A673 (cell line): Measurements from ENCODE around the gene TRMT61A. TPM values are rescaled to one million over a fixed set of nuclear protein-coding genes. Genes with fewer than 3 reads are reported as not detected.

Source experiments
- BruUV-seq: library from RNA; stranded (reverse); fragments of 400-500 nt; replicated peaks from 2 replicates; lab custom pipeline; 2021; lab: Mats Ljungman, UMichigan
- CTCF ChIA-PET: fragments of 300-600 bp; sonication (Branson Sonifier 250); formaldehyde crosslinking; loops from one replicate; lab custom pipeline; 2022; ENCODE audit warnings: antibody characterized with exemption; lab: Charles Lee
- POLR2A ChIA-PET: fragments of 300-600 bp; sonication (Branson Sonifier 250); formaldehyde crosslinking; loops from one replicate; lab custom pipeline; 2022; ENCODE audit warnings: antibody characterized with exemption; ENCODE audit not compliant: low non-redundant PET; lab: Charles Lee
- DNase-seq: peaks from one replicate; pipeline ENCODE4 v3.0.0-alpha.2; 2015; ENCODE audit warnings: low spot score
- H3K27ac ChIP-seq: fragments of 200-600 bp; sonication (generic); 2 replicates; pipeline ENCODE4 v1.5.1; 2016; ENCODE audit warnings: mixed run types, low read depth, mild to moderate bottlenecking, mixed read lengths, antibody characterized with exemption, low read length; ENCODE audit not compliant: poor library complexity, severe bottlenecking
- H3K27me3 ChIP-seq: fragments of 200-600 bp; sonication (generic); replicated peaks from 2 replicates; pipeline ENCODE4 v1.6.1; 2017; ENCODE audit warnings: mixed run types, low read depth, mild to moderate bottlenecking, mixed read lengths, antibody characterized with exemption, low read length; ENCODE audit not compliant: insufficient read depth, poor library complexity
- H3K36me3 ChIP-seq: fragments of 200-600 bp; sonication (generic); 2 replicates; pipeline ENCODE4 v1.6.1; 2016; ENCODE audit warnings: mixed run types, mild to moderate bottlenecking, mixed read lengths, antibody characterized with exemption, low read length; ENCODE audit not compliant: insufficient read depth, poor library complexity, severe bottlenecking
- H3K4me1 ChIP-seq: fragments of 200-600 bp; sonication (generic); 2 replicates; pipeline ENCODE4 v1.6.1; 2017; ENCODE audit warnings: mixed run types, mild to moderate bottlenecking, mixed read lengths, antibody characterized with exemption, low read length; ENCODE audit not compliant: insufficient read depth, poor library complexity, severe bottlenecking
- H3K4me3 ChIP-seq: fragments of 200-600 bp; sonication (generic); 2 replicates; pipeline ENCODE4 v1.5.1; 2016; ENCODE audit warnings: low read depth, mixed run types, mild to moderate bottlenecking, mixed read lengths, low read length; ENCODE audit not compliant: poor library complexity, severe bottlenecking
- H3K9me3 ChIP-seq: fragments of 200-600 bp; sonication (generic); 2 replicates; pipeline ENCODE4 v1.6.1; 2016; ENCODE audit warnings: mixed run types, low read depth, mild to moderate bottlenecking, mixed read lengths, antibody characterized with exemption, low read length; ENCODE audit not compliant: poor library complexity, severe bottlenecking
- EZH2 ChIP-seq: fragments of 200-600 bp; sonication (generic); IDR thresholded peaks from 2 replicates; pipeline ENCODE4 v1.6.1; 2017; ENCODE audit warnings: borderline replicate concordance, low read depth, mild to moderate bottlenecking, mixed read lengths, antibody characterized with exemption, low read length; ENCODE audit not compliant: poor library complexity, severe bottlenecking
- intact Hi-C: fragments of 100-400 bp; cut with micrococcal nuclease; formaldehyde crosslinking; loops from one replicate; pipeline ENCODE4 v1.10.0; 2022; ENCODE audit not compliant: unreplicated experiment
- total RNA-seq: library from RNA; stranded (reverse); gene quantifications from 2 replicates; pipeline ENCODE4 v1.2.3, GENCODE V29; 2021
- TF ChIP-seq, protein P1 (sequence below): fragments of 300-800, 200-600 bp; sonication (generic); conservative IDR thresholded peaks from 2 replicates; pipeline ENCODE4 v1.5.1; 2017; ENCODE audit warnings: low read depth, mild to moderate bottlenecking, antibody characterized with exemption, low read length, moderate library complexity, mixed read lengths

TRMT61A gene
- total RNA-seq, 1 experiment from 2014 or later = 23.6 TPM

DNA sequence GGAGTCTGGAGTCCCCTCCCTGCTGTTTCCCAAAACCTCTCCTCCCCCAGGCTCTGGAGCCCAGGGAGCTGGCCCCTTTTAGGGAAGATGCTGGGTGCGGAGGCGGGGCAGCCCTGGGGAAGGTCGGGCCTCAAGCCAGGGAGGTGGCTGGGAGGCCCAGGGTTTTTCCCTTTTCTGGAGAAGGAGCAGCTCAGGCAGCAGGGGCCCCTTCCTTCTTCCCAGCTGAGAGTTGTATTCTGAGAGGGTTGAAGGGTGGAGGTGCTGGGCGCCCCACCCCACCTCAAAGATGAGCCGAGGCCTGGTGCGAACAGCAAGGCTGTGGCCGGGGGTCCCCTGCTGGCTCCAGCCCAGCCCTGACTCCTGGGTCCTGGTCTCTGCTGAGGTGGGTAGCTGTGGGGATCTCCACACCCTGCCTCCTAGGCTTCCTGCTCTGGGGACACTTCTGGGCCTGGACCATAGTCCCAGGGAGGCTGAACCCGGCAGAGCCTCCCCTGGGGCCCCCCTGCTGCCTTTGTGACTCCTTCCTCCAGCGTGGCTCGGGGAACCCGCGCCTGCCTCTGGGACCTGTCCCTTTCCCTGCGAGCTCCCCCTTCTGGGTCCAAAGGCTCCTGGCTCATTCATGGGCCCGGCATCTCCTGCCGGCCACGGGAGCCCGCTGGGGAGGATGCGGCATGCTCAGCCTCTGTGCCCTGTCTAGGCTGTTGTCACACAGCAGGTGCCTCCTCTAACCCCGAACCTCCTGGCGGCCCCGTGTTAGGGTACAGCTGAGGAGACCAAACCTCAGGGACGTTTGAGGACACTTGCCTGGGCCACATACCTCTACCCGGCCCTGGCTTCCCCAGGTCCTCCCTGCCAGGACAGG lies 4.4 kb downstream of the TRMT61A start:
- H3K4me3 ChIP-seq = no peak overlapping the region
- CTCF ChIA-PET = no interaction called here
- H3K9me3 ChIP-seq = no peaks in the 10 kb centered on the region
- no peak for TF ChIP-seq EZH2
- TF ChIP-seq, protein P1, sequence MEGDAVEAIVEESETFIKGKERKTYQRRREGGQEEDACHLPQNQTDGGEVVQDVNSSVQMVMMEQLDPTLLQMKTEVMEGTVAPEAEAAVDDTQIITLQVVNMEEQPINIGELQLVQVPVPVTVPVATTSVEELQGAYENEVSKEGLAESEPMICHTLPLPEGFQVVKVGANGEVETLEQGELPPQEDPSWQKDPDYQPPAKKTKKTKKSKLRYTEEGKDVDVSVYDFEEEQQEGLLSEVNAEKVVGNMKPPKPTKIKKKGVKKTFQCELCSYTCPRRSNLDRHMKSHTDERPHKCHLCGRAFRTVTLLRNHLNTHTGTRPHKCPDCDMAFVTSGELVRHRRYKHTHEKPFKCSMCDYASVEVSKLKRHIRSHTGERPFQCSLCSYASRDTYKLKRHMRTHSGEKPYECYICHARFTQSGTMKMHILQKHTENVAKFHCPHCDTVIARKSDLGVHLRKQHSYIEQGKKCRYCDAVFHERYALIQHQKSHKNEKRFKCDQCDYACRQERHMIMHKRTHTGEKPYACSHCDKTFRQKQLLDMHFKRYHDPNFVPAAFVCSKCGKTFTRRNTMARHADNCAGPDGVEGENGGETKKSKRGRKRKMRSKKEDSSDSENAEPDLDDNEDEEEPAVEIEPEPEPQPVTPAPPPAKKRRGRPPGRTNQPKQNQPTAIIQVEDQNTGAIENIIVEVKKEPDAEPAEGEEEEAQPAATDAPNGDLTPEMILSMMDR = no peak
- H3K27me3 ChIP-seq = no peaks in the 10 kb centered on the region
- H3K4me1 ChIP-seq = peaks cover 10% of the 10 kb centered on the region
- DNase-seq = no peak
- H3K27ac ChIP-seq = no peak overlapping the region
- peaks cover 5% of the 10 kb centered on the region for H3K36me3 ChIP-seq
- BruUV-seq = no TSS peak
- POLR2A ChIA-PET = no interaction called here
- intact Hi-C loops = no loop called here

DNA sequence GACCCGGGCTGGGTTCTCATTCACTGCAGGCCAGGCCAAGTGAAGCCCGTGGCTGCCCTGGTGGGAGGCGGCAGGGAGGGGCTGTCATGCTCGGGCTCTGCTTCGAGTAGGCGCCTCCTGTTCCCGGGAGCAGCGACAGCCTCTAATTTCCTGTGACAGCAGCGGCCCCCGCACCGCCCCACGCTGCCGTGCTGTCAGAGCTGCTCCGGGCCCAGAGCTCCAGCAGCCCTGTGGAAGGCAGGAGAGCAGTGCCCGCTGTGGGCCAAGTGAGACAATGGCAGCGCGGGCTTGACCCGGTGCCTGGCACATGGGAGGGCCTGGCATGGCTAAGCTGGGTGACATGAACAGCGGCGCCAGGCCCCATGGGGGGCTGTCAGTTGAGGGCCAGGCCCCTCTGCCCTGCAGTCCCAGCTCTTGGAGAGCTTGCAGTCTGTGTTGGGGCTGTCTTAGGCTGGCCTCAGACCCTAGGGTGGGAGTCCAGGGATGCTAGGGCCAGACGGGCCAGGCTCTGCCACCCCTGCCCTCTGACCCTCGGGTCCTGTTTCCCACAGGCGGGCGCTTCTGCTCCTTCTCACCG lies 5.1 kb downstream of the TRMT61A start:
- BruUV-seq = no TSS peak
- no peak for DNase-seq
- POLR2A ChIA-PET = no interaction called here
- Histone ChIP-seq H3K4me1 (peaks cover 6% of the 10 kb centered on the region), H3K9me3 (no peaks in the 10 kb centered on the region), H3K4me3 (no peak overlapping the region), H3K27ac (no peak overlapping the region), H3K27me3 (no peaks in the 10 kb centered on the region), H3K36me3 (peaks cover 5% of the 10 kb centered on the region)
- TF ChIP-seq EZH2 = no peak
- TF ChIP-seq, protein P1 = no peak
- CTCF ChIA-PET = no interaction called here
- intact Hi-C loops = no loop called here

DNA sequence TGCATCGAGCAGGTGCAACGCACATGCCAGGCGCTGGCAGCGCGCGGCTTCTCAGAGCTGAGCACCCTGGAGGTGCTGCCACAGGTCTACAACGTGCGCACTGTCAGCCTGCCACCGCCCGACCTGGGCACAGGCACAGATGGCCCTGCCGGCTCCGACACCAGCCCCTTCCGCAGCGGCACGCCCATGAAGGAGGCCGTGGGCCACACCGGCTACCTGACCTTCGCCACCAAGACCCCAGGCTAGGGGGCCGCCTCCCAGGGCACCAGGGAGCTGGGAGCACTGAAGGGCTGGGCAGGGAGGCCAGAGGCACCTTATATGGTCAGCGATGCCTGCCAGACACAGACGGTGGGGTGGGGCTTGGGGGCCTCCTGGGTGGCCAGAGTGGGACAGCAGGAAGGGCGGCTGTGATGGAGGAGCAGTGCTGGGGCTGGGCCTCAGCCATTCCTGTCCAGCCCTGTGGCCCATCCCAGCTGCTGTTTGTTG lies 5.6 kb downstream of the TRMT61A start:
- ChIA-PET CTCF (no interaction called here), POLR2A (no interaction called here)
- TF ChIP-seq, protein P1 = no peak
- TF ChIP-seq EZH2 = no peak
- DNase-seq = no peak
- no TSS peak for BruUV-seq
- Histone ChIP-seq H3K4me1 (peaks cover 6% of the 10 kb centered on the region), H3K27me3 (no peaks in the 10 kb centered on the region), H3K36me3 (peaks cover 5% of the 10 kb centered on the region), H3K27ac (no peak overlapping the region), H3K9me3 (no peaks in the 10 kb centered on the region), H3K4me3 (no peak overlapping the region)
- intact Hi-C loops = no loop called here
